HG02759 (cell line): ENCODE data around the gene CARD14.
"Not testable (repeated sequence)": the region's sequence is repeated elsewhere in the genome, so short reads cannot be mapped to it uniquely, and the experiment has no call there.

Experiments used
- ATAC-seq: cut with Tn5 transposase; IDR thresholded peaks from one replicate; pipeline ENCODE4 v1.9.1; 2021; ENCODE audit warnings: mild to moderate bottlenecking, moderate library complexity; ENCODE audit not compliant: unreplicated experiment

The CARD14 gene

GRCh38 chr17:80183581-80184422, 14.0 kb downstream of the CARD14 start:
- no peak for ATAC-seq

- ATAC-seq, result no peak
Measured at GRCh38 chr17:80184423-80184714, 14.5 kb downstream of the CARD14 start.

DNA sequence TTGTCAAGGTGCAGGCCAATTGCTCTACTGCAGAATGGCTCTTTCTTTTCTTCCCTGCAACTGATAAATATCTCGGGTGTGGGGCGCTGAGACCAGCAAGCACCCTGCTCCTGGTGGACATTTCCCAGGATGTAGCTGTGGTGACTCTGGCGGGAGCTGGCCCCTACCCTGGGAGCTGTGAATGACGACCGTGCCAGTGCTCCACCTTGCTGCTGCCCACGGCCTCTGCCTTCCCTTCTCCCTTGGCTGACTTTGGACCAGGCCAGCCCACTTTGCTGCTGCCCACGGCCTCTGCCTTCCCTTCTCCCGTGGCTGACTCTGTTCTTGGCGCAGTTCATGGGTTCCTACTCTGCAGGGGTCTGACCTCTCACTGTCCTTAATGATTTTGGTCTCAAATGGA, 16.1 kb downstream of the CARD14 start:
- ATAC-seq, result no peak

GRCh38 chr17:80187090-80187489, 17.3 kb downstream of the CARD14 start:
- ATAC-seq, result no peak

GRCh38 chr17:80187515-80187941, 17.7 kb downstream of the CARD14 start:
- ATAC-seq, result no peak

DNA sequence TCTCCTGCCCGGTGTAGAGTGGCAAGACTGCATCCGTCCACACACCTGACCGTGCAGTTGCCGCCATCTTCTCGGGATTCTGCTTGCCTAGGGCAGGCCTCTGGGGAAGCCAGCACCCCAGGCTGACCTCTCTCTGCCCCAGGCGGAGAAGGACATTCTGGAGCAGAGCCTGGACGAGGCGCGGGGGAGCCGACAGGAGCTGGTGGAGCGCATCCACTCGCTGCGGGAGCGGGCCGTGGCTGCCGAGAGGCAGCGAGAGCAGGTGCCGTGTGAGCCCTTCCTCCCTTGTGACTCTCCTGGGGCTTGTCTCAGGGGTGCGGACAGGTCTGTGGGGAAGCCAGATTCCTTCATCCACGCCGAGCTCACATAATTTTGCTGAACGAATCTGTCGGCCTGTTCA, 19.8 kb downstream of the CARD14 start:
- no peak for ATAC-seq

- ATAC-seq, result no peak
Measured at GRCh38 chr17:80190716-80191115, 20.9 kb downstream of the CARD14 start.

DNA sequence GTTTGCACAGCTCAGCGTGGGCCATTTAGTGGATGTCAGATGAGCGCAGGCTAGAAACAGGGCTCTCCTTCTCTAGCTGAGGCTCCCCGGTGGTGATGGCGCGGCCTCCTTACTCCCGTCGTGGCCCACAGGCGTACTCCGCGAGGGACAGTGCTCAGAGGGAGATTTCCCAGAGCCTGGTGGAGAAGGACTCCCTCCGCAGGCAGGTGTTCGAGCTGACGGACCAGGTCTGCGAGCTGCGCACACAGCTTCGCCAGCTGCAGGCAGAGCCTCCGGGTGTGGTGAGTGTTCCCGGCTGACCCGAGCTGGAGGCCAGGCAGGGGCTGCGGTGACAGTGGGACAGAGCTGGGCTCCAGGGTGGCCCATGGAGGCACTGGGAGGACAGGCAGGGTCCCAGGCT, 21.4 kb downstream of the CARD14 start:
- no peak for ATAC-seq

DNA sequence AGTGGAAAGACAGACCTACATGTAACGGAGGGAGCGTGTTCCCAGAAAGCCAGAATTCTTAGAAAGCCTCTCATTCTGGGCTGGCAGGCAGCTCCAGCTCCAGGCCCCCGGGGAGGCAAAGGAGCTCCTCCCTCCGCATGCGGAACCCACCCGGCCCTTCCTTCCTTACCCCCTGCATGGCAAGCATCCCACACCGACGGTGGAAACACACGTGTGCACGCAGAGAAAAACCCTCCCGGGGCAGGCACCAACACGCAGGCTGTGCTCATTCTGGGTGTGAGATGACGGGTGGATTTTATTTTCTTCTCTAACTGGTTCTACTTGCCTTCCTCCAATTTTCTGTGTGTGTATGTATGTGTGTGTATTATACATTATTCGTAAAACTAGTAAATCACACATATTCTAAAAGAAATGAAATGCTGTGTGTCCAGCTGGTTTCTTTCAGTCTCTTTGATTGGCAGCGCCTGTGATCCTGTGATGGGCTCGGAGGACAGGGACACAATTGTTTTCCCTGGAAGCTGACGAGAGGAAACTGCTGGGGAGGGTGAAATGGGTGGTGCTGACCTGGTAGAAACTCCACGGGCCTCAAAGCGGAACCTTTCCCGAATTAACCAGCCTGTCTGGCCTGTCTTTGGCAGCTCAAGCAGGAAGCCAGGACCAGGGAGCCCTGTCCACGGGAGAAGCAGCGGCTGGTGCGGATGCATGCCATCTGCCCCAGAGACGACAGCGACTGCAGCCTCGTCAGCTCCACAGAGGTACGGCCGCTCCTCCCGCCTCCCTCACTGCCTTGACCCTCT, 22.2 kb downstream of the CARD14 start:
- ATAC-seq, result no peak

GRCh38 chr17:80195141-80195540, 25.3 kb downstream of the CARD14 start:
- no peak for ATAC-seq

DNA sequence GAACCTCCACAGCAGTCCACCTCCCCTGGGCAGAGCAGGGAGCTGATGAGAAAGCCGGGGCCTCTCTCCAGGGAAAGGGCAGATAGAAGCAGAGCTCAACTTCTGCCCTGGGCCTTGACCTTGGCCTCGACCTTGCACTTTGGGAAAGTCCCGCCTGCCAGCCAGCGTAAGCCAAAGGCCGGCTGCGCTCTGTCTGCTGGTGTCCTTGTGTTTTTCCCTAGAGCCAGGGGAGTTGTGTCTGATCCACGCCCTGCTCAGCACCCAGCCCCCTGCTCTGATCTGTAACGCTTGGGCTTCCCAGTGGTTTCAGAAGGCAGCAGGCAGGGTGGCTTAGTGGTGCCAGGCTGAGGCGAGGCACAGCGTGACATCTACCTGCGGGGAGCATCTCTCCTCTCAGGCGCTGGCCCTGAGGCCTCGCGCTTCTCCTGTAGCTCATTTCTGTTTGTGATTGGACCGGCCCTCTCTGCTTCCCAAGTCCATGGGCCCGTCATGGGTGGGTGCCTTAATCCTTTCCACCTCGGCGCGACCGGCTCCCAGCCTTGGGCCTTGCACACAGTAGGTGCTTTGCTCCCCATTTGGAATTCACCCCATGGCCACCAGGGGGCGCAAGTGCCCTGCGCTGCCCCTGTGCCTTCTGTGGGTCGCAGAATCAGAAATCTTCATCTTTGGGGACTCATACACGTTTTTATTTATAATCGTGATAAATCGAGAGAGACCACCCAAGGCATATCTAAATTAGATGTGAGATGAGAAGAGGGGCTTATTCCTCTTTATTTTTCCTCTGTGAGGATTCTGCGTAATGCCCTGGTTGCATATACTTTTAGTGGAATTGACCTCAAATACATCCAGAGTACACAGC, 26.1 kb downstream of the CARD14 start:
- ATAC-seq, result no peak

- ATAC-seq, result no peak
Measured at GRCh38 chr17:80196652-80197051, 26.8 kb downstream of the CARD14 start.

DNA sequence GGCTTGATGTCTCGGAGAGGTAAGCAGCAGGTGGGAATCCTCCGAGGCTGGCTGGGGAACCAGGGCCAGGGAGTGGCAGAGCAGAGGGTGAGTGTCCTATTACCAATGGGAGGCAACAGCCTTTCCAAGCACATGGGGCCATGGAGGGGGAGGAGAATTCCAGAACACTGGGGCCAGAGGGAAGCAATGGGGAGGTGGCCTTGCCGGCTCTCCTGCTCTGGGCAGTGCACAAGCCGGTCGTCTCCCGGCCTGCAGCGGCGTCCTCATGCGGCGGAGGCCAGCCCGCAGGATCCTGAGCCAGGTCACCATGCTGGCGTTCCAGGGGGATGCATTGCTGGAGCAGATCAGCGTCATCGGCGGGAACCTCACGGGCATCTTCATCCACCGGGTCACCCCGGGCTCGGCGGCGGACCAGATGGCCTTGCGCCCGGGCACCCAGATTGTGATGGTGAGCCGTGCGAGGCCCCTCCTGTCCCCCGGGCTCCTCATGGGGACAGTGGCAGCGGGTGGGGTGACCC, 28.4 kb downstream of the CARD14 start:
- no peak for ATAC-seq

DNA sequence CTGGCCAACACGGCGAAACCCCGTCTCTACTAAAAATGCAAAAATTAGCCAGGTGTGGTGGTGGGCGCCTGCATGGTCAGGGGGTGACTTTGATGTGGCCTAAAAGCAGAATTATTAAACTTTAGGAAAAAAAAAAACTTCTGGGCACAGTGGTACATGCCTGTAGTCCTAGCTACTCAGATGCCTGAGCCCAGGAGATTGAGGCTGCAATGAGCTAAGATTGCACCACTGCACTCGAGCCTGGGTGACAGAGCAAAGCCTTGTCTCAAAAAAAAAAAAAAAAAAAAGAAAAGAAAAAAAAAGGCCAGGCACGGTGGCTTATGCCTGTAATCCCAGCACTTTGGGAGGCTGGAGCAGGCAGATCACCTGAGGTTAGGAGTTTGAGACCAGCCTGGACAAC, 29.5 kb downstream of the CARD14 start:
- ATAC-seq, result not testable (repeated sequence)

DNA sequence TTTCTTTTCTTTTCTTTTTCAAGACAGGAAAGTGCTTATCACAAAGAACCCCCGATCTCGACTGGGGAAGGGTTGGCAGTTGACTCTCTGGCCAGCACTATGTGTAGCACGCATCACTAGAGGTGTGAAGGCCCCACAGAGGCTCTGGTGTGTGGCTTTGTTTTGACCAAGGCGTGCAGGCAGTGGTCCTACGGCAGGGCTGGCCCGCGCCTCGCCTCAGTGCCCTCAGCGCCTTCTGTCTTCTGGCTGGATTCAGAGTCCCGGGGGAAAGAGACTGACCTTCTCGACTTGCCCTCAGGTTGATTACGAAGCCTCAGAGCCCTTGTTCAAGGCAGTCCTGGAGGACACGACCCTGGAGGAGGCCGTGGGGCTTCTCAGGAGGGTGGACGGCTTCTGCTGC, 31.6 kb downstream of the CARD14 start:
- no peak for ATAC-seq

DNA sequence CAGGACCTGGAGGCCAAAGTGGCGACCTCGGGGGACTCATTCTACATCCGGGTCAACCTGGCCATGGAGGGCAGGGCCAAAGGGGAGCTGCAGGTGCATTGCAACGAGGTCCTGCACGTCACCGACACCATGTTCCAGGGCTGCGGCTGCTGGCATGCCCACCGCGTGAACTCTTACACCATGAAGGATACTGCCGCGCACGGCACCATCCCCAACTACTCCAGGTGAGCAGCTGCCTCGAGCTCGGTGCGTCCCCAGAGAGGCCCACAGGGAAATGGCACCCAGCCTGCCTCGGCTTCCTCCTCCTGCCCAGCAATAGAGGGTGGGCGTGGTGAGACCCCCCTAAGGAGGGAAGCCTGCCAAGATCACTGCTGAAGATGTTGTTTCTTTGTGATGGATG, 32.4 kb downstream of the CARD14 start:
- ATAC-seq, result no peak

- no peak for ATAC-seq
Measured at GRCh38 chr17:80203471-80203963, 33.7 kb downstream of the CARD14 start.

DNA sequence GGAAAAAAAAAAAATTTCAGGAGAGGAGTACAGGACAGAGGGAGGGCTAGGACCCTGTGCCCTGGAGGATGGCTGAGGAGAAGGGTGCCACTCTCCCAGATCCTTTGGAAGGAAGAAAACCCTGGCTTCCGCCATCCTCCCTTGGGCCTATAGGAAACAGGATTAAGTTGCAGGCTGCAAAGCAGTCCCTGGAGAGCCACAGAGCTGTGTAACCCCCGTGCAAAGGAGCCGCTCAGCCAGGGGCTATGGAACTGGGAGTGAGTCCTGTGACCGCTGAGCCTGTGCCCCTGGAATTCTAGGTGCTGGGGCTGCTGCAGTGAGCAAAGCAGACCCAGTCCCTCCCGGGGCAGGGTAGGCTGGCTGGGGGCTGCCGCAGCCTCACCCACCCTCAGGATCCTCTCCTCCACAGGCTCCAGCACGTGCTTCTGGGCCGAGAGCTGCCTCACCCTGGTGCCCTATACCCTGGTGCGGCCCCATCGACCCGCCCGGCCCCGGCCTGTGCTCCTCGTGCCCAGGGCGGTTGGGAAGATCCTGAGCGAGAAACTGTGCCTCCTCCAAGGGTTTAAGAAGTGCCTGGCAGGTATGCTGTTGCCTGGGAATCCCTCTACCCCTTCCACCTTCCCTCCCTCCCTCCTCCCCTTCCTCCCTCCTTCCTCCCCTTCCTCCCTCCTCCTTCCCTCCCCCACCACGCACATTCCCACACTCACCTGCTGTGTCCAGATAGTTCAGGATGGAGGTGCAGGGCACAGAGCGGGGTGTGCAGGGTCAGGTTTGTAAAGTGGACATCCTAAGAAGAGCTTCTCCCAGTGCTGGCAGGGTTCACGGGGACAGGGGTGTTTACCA, 35.0 kb downstream of the CARD14 start:
- ATAC-seq, result no peak

GRCh38 chr17:80205811-80206210, 36.0 kb downstream of the CARD14 start:
- ATAC-seq, result no peak

DNA sequence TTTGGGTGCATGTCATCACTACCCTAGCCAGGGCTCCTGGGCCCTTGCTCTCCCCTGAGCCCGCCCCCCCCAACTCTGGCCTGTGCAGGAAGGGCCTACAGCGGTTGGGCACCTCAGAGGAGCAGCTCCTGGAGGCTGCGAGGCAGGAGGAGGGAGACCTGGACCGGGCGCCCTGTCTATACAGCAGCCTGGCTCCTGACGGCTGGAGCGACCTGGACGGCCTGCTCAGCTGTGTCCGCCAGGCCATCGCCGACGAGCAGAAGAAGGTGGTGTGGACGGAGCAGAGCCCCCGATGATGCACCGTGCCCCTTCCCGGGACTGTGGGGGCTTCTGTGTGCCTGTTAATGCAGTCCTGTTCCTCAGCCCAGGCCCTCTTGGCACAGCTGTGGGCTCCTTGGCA, 38.2 kb downstream of the CARD14 start:
- ATAC-seq, result no peak
